Prostate gland (tissue), 2 donors: ENCODE data around the gene BRCA2.

Experiments
- CTCF ChIP-seq, 4 experiments: fragments of 200-600 bp in 2 of 4; fragments of 450-650 bp in 2 of 4; sonication (generic) in 2 of 4; IDR thresholded peaks; 1 replicate in 3 of 4; 2 replicates in 1 of 4; pipeline ENCODE4 v1.5.1; 2016 to 2019; ENCODE audit warnings: antibody characterized with exemption in 4 of 4, mild to moderate bottlenecking in 2 of 4, moderate library complexity in 2 of 4
- POLR2A ChIP-seq: fragments of 450-650 bp; IDR thresholded peaks from one replicate; pipeline ENCODE4 v1.6.1; 2016; ENCODE audit warnings: antibody characterized with exemption, mild to moderate bottlenecking
- POLR2AphosphoS5 ChIP-seq: sonication (generic); formaldehyde crosslinking; IDR thresholded peaks from one replicate; pipeline ENCODE4 v1.6.1; 2017; ENCODE audit warnings: antibody characterized with exemption

GRCh38 chr13:32431361-32431760, 116.1 kb downstream of the BRCA2 start:
- no peak for TF ChIP-seq POLR2A
- no peak for TF ChIP-seq CTCF (IDR thresholded peaks at IDR 0.05)
- no peak for TF ChIP-seq POLR2AphosphoS5
